DOHH2 (cell line): Measurements from ENCODE around the gene GPR137C.

ENCODE experiments used
- CTCF ChIP-seq: fragments of 200-600 bp; sonication (generic); IDR thresholded peaks from one replicate; pipeline ENCODE4 v1.5.1; 2014; ENCODE audit warnings: antibody characterized with exemption, mild to moderate bottlenecking, low read depth, low read length; ENCODE audit not compliant: poor library complexity, severe bottlenecking
- EZH2phosphoT487 ChIP-seq: fragments of 200-600 bp; sonication (generic); IDR thresholded peaks from 2 replicates; pipeline ENCODE4 v1.6.1; 2017; ENCODE audit warnings: borderline replicate concordance, mild to moderate bottlenecking, antibody characterized with exemption, low read length, moderate library complexity, mixed read lengths

- TF ChIP-seq CTCF (peak; percentile 22), EZH2phosphoT487 (no peak)
Observed at GRCh38 chr14:52650774-52651173, 98.1 kb downstream of the GPR137C start.
